GM10266 (cell line): Measurements from ENCODE around the gene PCDH15.
"Not testable (repeated sequence)": the region's sequence is repeated elsewhere in the genome, so short reads cannot be mapped to it uniquely, and the experiment has no call there.

Experiments
- DNase-seq: peaks from one replicate; pipeline ENCODE4 v3.0.0; 2012; ENCODE audit errors: extremely low spot score
- TF ChIP-seq, protein P1 (sequence below): IDR thresholded peaks from 2 replicates; pipeline ENCODE4 v1.5.1; 2012; ENCODE audit warnings: mild to moderate bottlenecking, low read depth; ENCODE audit not compliant: control insufficient read depth, insufficient read depth; ENCODE audit errors: missing control alignments

PCDH15 gene

DNA sequence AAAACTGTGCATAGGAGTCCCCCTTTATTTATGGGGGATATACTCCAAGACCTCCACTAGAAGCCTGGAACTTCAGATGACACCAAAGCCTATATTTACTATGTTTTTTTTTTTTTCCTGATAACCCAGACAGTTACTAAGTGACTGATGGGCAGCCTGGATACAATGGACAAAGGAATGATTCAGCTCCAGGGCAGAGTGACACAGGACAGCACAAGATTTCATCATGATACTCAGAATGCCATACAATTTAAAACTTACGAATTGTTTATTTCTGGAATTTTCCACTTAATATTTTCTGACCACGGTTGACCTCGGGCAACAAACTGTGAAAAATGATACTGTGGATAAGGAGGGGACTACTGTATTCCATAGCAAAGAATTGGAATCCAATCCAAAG lies 843.6 kb downstream of the PCDH15 start:
- DNase-seq: no peak
- TF ChIP-seq, protein P1, sequence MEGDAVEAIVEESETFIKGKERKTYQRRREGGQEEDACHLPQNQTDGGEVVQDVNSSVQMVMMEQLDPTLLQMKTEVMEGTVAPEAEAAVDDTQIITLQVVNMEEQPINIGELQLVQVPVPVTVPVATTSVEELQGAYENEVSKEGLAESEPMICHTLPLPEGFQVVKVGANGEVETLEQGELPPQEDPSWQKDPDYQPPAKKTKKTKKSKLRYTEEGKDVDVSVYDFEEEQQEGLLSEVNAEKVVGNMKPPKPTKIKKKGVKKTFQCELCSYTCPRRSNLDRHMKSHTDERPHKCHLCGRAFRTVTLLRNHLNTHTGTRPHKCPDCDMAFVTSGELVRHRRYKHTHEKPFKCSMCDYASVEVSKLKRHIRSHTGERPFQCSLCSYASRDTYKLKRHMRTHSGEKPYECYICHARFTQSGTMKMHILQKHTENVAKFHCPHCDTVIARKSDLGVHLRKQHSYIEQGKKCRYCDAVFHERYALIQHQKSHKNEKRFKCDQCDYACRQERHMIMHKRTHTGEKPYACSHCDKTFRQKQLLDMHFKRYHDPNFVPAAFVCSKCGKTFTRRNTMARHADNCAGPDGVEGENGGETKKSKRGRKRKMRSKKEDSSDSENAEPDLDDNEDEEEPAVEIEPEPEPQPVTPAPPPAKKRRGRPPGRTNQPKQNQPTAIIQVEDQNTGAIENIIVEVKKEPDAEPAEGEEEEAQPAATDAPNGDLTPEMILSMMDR: no peak

DNA sequence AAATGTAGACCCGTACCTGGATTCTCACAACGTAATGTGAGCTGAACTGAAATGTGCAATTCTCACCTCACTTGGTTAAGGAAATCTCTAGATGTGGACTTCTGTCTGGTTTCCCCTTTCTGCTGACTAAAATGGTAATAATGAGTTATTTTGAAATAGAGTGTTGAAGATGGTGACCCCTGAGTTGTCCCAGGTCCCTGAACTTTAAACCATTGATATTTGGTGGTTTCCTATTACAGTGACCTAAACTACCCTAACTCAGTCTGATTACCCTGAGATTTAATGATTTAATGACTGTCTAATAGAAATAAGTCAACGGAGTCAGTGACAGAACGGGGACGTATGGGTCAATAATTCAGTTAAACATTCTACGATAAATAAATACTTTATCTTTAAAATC lies 845.9 kb downstream of the PCDH15 start:
- DNase-seq: no peak
- TF ChIP-seq, protein P1: no peak

GRCh38 chr10:53952698-53953630 lies 848.1 kb downstream of the PCDH15 start:
- TF ChIP-seq, protein P1: no peak
- DNase-seq: no peak

- TF ChIP-seq, protein P1: no peak
- no peak for DNase-seq
These were observed 861.4 kb downstream of the PCDH15 start for GRCh38 chr10:53939654-53940053.

GRCh38 chr10:53930648-53931047 lies 870.4 kb downstream of the PCDH15 start:
- no peak for DNase-seq
- TF ChIP-seq, protein P1: no peak

GRCh38 chr10:53924051-53924700 lies 876.9 kb downstream of the PCDH15 start:
- DNase-seq: not testable (repeated sequence)

DNA sequence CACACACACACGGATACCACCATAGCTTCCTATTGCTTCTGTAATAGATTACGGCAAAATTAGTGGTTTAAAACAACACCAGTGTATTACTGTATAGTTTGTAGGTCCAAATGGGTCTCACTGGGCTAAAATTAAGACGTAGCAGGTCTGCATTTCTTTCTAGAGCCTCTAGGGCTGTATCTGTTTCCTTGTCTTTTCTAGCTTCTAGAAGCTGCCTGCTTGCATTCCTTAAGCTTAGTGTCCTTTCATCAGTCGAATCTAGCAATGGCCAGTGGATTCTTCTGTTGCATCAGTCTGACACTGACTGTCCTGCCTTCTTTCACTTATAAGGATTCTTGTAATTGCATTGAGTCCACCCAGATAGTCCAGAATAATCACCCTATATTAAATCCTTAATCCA lies 882.3 kb downstream of the PCDH15 start:
- no peak for DNase-seq

More for the DNA sequence above, 882.3 kb downstream of the PCDH15 start:
- TF ChIP-seq, protein P1: no peak
